Activated CD8-positive, alpha-beta memory T cell treated with anti-CD3 and anti-CD28 coated beads for 24 hours (primary cell): ENCODE results near the gene CRYL1.

Experiments
- DNase-seq: peaks from one replicate; pipeline ENCODE4 v3.0.0-alpha.2; 2020

The CRYL1 gene

GRCh38 chr13:20526664-20527063 lies 1.0 kb upstream of the CRYL1 start:
- no peak for DNase-seq

- no peak for DNase-seq
Measured at GRCh38 chr13:20525144-20525600, 485 bp downstream of the CRYL1 start.

- DNase-seq, result no peak
Measured at GRCh38 chr13:20521364-20522115, 4.1 kb downstream of the CRYL1 start.

GRCh38 chr13:20519875-20520274 lies 5.8 kb downstream of the CRYL1 start:
- no peak for DNase-seq

- DNase-seq, result no peak
Measured at GRCh38 chr13:20518660-20519100, 7.0 kb downstream of the CRYL1 start.

GRCh38 chr13:20514866-20515265 lies 10.8 kb downstream of the CRYL1 start:
- DNase-seq, result no peak

GRCh38 chr13:20513466-20513995 lies 12.1 kb downstream of the CRYL1 start:
- no peak for DNase-seq

- DNase-seq, result no peak
Measured at GRCh38 chr13:20512042-20512683, 13.5 kb downstream of the CRYL1 start.

GRCh38 chr13:20506696-20507095 lies 19.0 kb downstream of the CRYL1 start:
- no peak for DNase-seq

- DNase-seq, result no peak
Measured at GRCh38 chr13:20505405-20506366, 20.0 kb downstream of the CRYL1 start.

- no peak for DNase-seq
Measured at GRCh38 chr13:20503088-20504083, 22.3 kb downstream of the CRYL1 start.

- DNase-seq, result no peak
Measured at GRCh38 chr13:20501592-20501991, 24.1 kb downstream of the CRYL1 start.

- DNase-seq, result no peak
Measured at GRCh38 chr13:20501120-20501519, 24.5 kb downstream of the CRYL1 start.

GRCh38 chr13:20499986-20500385 lies 25.7 kb downstream of the CRYL1 start:
- no peak for DNase-seq

- no peak for DNase-seq
Measured at GRCh38 chr13:20498659-20499058, 27.0 kb downstream of the CRYL1 start.

GRCh38 chr13:20498129-20498528 lies 27.5 kb downstream of the CRYL1 start:
- DNase-seq, result no peak

- DNase-seq, result no peak
Measured at GRCh38 chr13:20497006-20497775, 28.5 kb downstream of the CRYL1 start.

GRCh38 chr13:20495087-20496023 lies 30.3 kb downstream of the CRYL1 start:
- DNase-seq, result peak; percentile 77

- DNase-seq, result no peak
Measured at GRCh38 chr13:20494656-20495055, 31.0 kb downstream of the CRYL1 start.

- DNase-seq, result peak; percentile 65
Measured at GRCh38 chr13:20492641-20493040, 33.0 kb downstream of the CRYL1 start.
